ENCODE results near the gene PARP11.

PARP11 gene

GRCh38 chr12:3882406-3882805 is 9.2 kb upstream of the PARP11 start:
- Mint-ChIP-seq H3K9me3 (peaks cover 9% of the 10 kb centered on the region), H3K27me3 (ENCODE audit: low read depth) (no peaks in the 10 kb centered on the region), H3K27ac (no peak overlapping the region), H3K4me3 (no peak overlapping the region), H3K4me1 (peaks cover 16% of the 10 kb centered on the region), H3K36me3 (ENCODE audit: low read depth) (no peaks in the 10 kb centered on the region)
- TF ChIP-seq, protein P1, sequence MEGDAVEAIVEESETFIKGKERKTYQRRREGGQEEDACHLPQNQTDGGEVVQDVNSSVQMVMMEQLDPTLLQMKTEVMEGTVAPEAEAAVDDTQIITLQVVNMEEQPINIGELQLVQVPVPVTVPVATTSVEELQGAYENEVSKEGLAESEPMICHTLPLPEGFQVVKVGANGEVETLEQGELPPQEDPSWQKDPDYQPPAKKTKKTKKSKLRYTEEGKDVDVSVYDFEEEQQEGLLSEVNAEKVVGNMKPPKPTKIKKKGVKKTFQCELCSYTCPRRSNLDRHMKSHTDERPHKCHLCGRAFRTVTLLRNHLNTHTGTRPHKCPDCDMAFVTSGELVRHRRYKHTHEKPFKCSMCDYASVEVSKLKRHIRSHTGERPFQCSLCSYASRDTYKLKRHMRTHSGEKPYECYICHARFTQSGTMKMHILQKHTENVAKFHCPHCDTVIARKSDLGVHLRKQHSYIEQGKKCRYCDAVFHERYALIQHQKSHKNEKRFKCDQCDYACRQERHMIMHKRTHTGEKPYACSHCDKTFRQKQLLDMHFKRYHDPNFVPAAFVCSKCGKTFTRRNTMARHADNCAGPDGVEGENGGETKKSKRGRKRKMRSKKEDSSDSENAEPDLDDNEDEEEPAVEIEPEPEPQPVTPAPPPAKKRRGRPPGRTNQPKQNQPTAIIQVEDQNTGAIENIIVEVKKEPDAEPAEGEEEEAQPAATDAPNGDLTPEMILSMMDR (IDR thresholded peaks at IDR 0.05; ENCODE audit: unreplicated experiment in 3 of 3), result no peak

DNA sequence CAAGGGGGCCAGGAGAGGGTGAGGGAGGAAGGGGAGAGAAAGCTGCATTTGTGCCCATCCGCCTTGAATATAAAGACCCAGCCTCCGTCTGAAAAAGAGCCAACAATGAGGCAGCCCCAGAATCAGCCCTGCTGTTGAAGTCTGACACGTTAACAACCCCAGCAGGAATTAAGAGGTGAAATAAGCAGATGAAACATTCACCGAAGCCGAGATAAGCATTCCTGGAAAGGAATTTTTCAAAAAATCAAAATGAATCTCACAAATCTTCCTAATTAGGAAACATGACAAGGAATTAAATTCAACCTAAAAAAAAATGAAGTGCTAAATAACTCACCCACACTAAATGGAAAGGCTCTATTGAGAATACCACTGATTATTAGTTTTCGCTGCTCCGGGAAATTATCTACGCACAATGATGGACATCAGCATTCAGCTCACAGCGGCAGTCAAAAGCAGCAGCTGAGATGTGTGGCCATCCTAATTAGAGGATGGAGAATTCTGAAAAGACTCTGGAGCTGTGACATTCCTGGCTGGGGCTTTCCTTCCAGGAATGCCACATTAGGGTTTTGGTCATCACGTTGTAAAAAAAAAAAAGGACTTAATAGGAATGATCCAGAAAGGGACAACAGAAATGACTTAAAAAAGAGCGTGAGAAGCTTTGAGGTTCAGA is 8.2 kb upstream of the PARP11 start:
- Mint-ChIP-seq H3K36me3 (ENCODE audit: low read depth) (no peaks in the 10 kb centered on the region), H3K27ac (peak overlapping the region in 1 of 3 experiments; percentile 30), H3K4me3 (no peak overlapping the region), H3K4me1 (peaks cover 10% of the 10 kb centered on the region), H3K27me3 (ENCODE audit: low read depth) (no peaks in the 10 kb centered on the region), H3K9me3 (peaks cover 9% of the 10 kb centered on the region)
- TF ChIP-seq, protein P1 (IDR thresholded peaks at IDR 0.05; ENCODE audit: unreplicated experiment in 3 of 3), result no peak

DNA sequence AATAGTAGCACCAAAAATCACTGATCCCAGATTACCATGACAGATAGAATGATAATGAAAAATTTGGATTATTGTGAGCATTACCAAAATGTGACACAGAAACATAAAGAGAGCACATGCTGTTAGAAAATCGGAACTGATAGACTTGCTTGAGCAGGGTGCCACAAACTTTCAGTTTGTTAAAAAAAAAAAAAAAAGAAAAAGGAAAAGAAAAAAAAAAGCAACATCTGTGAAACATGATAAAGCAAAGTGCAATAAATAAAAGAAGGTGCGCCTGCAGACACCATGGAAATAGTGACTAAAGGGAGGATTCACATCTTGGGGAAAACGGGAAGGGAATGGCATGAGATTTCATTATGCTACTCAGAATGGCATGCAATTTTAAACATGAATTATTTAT is 6.6 kb upstream of the PARP11 start:
- Mint-ChIP-seq H3K4me1 (peaks cover under 1% of the 10 kb centered on the region), H3K27me3 (ENCODE audit: low read depth) (no peaks in the 10 kb centered on the region), H3K9me3 (peaks cover 9% of the 10 kb centered on the region), H3K4me3 (no peak overlapping the region), H3K36me3 (ENCODE audit: low read depth) (no peaks in the 10 kb centered on the region), H3K27ac (no peak overlapping the region)
- TF ChIP-seq, protein P1 (IDR thresholded peaks at IDR 0.05; ENCODE audit: unreplicated experiment in 3 of 3), result no peak

DNA sequence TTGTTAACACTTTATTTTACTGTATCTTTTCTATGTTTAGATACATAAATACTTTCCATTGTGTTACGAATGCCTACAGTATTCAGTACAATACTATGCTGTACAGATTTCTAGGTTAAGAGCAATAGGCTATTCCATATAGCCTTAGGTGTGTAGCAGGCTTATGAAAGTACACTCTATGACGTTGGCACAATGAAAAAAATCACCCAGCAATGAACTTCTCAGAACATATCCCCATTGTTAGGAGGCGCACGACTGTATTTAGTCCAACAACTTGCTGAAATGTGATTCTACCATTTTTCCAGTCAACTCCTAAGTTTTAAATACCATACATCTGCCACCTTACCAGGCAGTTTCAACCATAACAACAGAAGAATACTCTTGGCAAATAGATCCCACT is 1.8 kb downstream of the PARP11 start:
- Mint-ChIP-seq H3K4me1 (peaks cover 19% of the 10 kb centered on the region), H3K4me3 (peak overlapping the region; percentile 92 to 97 (median 96)), H3K27ac (peak overlapping the region in 2 of 3 experiments; percentile 62 to 98), H3K9me3 (peaks cover 13% of the 10 kb centered on the region), H3K27me3 (ENCODE audit: low read depth) (no peaks in the 10 kb centered on the region), H3K36me3 (ENCODE audit: low read depth) (peaks cover 22% of the 10 kb centered on the region)
- TF ChIP-seq, protein P1 (IDR thresholded peaks at IDR 0.05; ENCODE audit: unreplicated experiment in 3 of 3), result no peak

DNA sequence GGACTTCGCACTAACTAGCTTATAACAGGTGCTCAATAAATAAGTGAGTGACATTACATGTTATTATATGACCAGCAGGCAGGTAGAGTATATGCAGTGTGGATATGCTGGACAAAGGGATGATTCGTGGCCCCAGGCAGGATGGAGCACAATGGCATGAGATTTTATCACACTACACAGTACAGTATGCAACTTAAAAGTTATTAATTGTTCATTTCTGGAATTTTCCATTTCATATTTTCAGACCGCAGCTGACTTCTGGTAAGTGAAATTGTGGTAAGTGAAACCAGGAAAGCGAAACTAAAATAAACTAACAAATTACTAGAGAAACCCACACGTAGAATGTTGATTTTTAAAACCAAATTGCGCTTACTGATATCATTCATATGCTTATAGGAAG is 3.3 kb downstream of the PARP11 start:
- Mint-ChIP-seq H3K27ac (no peak overlapping the region), H3K27me3 (ENCODE audit: low read depth) (no peaks in the 10 kb centered on the region), H3K4me1 (peaks cover 19% of the 10 kb centered on the region), H3K36me3 (ENCODE audit: low read depth) (peaks cover 37% of the 10 kb centered on the region), H3K4me3 (peak overlapping the region; percentile 13 to 92 (median 44)), H3K9me3 (peaks cover 26% of the 10 kb centered on the region)
- TF ChIP-seq, protein P1 (IDR thresholded peaks at IDR 0.05; ENCODE audit: unreplicated experiment in 3 of 3), result no peak

GRCh38 chr12:3869433-3869832 is 3.8 kb downstream of the PARP11 start:
- H3K4me1 Mint-ChIP-seq, result peaks cover 19% of the 10 kb centered on the region
- peaks cover 41% of the 10 kb centered on the region for H3K36me3 Mint-ChIP-seq (ENCODE audit: low read depth)
- no peak overlapping the region for H3K4me3 Mint-ChIP-seq
- TF ChIP-seq, protein P1 (IDR thresholded peaks at IDR 0.05; ENCODE audit: unreplicated experiment in 3 of 3), result no peak
- H3K9me3 Mint-ChIP-seq, result peaks cover 31% of the 10 kb centered on the region
- H3K27ac Mint-ChIP-seq, result no peak overlapping the region
- H3K27me3 Mint-ChIP-seq (ENCODE audit: low read depth), result no peaks in the 10 kb centered on the region
